Measurements from ENCODE around the gene RNF224.

RNF224 gene

DNA sequence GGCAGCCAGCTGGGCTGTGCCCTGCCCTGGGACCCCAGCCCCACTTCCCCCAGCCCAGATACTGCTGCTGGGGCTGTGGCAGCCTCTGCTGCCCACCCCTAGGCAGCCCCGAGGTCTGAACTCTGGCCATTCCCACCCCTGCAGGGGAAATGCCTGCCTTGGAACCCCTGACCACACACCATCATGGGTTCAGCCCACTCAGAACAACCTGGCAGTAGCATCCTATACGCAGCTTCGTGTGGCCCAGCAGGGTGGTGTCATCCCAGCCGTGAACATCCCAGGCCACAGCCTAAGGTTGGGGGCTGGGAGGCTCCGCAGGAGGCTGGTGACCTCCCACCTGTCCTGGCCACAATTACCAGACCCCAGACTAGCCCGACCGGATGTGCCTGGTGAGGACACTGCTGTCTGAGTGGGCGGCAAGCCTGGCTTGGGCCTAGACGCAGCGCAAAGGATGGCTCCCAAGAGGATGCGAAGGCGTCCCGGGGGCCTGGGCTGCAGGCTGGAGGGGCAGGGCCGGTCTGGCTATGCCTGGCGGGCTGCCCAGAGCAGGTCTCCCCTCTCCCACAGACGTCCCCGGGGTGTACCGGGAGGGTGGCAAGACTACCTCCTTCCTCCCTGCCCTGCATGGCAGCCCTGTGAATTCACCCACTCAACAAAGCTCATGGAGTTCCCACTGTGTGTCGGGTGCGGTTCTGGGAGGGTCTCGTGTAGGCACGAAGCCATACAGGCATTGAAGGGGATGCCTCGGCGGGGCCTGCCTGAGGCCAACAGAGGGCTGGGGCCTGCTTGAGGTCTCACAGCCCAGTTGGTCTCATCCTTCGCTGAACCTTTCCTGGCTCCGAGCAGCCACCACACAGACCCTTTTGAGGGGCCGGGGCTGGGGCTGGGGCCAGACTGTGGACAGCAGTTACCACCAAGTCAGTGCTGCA is 1.9 kb downstream of the RNF224 start:
- WGBS, result 84% methylated on average over 27 of the region's 27 CpGs
- no peak for DNase-seq
- H3K4me3 ChIP-seq (ENCODE audit: insufficient read depth in 1 of 2, low read depth in 1 of 2, low read length in 2 of 2), result no peak overlapping the region

DNA sequence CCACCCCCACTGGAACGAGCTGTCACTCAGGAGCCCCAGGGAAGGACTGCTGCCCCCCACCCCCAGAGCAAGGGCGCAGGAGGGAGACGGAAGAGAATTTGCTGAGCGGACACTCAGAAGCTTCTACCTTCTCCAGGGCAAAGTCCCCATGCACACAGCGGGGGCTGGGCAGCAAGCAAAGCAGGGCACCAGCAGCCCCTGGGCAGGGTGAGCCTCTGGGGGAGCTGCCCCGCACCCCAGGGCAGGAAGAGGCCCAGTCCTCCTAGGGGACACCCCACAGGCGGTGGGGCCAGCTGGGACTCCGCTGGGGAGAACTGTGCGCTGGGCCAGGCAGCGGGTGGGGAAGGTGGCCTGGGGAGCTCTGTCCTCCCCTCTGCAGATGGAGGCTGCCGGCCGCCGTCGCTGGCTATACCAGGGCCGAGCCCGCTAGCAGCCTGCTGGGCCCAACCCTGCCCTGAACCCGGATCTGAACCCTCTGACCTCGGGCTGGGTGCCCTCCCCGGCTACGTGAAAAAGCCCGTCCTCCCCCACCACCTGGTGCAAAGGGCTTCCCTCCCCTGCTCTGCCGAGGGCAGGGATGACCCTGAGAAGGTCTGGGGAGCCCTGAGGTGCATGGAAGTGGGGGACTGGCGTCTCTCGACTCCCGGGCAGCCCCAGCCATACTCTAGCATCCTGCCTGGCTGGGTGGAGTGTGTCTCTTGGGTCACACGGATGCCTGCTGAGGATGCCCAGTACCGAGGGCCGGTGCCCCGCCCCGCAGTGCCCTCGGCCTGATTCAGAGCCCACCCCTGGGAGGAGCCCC is 2.8 kb downstream of the RNF224 start:
- WGBS, result 82% methylated on average over 30 of the region's 31 CpGs
- Histone ChIP-seq H3K23ac (ENCODE audit: low read length in 2 of 2) (no peak overlapping the region), H2BK120ac (ENCODE audit: low read depth, low read length) (no peak overlapping the region), H3K4ac (ENCODE audit: low read depth in 1 of 2, low read length in 2 of 2) (no peak overlapping the region), H3K4me1 (ENCODE audit: control insufficient read depth, insufficient read depth, low read depth, low read length) (peaks cover 17% of the 10 kb centered on the region), H2BK12ac (ENCODE audit: low read length in 2 of 2) (no peak overlapping the region), H4K91ac (ENCODE audit: low read length) (no peak overlapping the region), H3K27me3 (ENCODE audit: control insufficient read depth in 1 of 2, insufficient read depth in 1 of 2, low read length in 2 of 2) (peaks cover 0 to 66% of the 10 kb centered on the region in 2 experiments), H4K8ac (ENCODE audit: low read length) (no peak overlapping the region), H3K14ac (ENCODE audit: low read length in 2 of 2) (no peak overlapping the region), H3K36me3 (ENCODE audit: control insufficient read depth in 1 of 2, insufficient read depth in 2 of 2, low read depth in 1 of 2, low read length in 2 of 2) (peaks cover 0 to 7% of the 10 kb centered on the region in 2 experiments), H2AFZ (ENCODE audit: low read depth, low read length) (no peak overlapping the region), H3K27ac (ENCODE audit: low read length, poor library complexity, severe bottlenecking) (no peak overlapping the region), H3K18ac (ENCODE audit: low read depth in 1 of 2, low read length in 2 of 2) (no peak overlapping the region), H3K9ac (ENCODE audit: low read length) (no peak overlapping the region), H2AK5ac (ENCODE audit: low read length, severe bottlenecking) (no peak overlapping the region), H3K9me3 (ENCODE audit: control insufficient read depth, low read length) (no peaks in the 10 kb centered on the region), H2BK15ac (ENCODE audit: low read depth, poor library complexity, severe bottlenecking) (peak overlapping the region; percentile 3), H3K79me1 (replicated peaks; ENCODE audit: low read length, poor library complexity, severe bottlenecking) (no peaks in the 10 kb centered on the region), H2BK5ac (ENCODE audit: low read depth, low read length, poor library complexity, severe bottlenecking) (no peak overlapping the region), H3K4me3 (ENCODE audit: insufficient read depth in 1 of 2, low read depth in 1 of 2, low read length in 2 of 2) (no peak overlapping the region), H3K4me2 (ENCODE audit: low read length, poor library complexity, severe bottlenecking) (no peak overlapping the region)
- no peak for DNase-seq

More for the DNA sequence above, 1.9 kb downstream of the RNF224 start:
- H2BK5ac ChIP-seq (ENCODE audit: low read depth, low read length, poor library complexity, severe bottlenecking), result no peak overlapping the region
- no peak overlapping the region for H3K18ac ChIP-seq (ENCODE audit: low read depth in 1 of 2, low read length in 2 of 2)
- peaks cover 19% of the 10 kb centered on the region for H3K4me1 ChIP-seq (ENCODE audit: control insufficient read depth, insufficient read depth, low read depth, low read length)
- no peak overlapping the region for H3K4ac ChIP-seq (ENCODE audit: low read depth in 1 of 2, low read length in 2 of 2)
- H3K9me3 ChIP-seq (ENCODE audit: control insufficient read depth, low read length), result no peaks in the 10 kb centered on the region
- no peak overlapping the region for H2BK120ac ChIP-seq (ENCODE audit: low read depth, low read length)
- H3K27ac ChIP-seq (ENCODE audit: low read length, poor library complexity, severe bottlenecking), result no peak overlapping the region
- no peak overlapping the region for H3K23ac ChIP-seq (ENCODE audit: low read length in 2 of 2)
- peak overlapping the region; percentile 9 for H4K8ac ChIP-seq (ENCODE audit: low read length)
- H3K14ac ChIP-seq (ENCODE audit: low read length in 2 of 2), result no peak overlapping the region
- peak overlapping the region; percentile 8 for H4K91ac ChIP-seq (ENCODE audit: low read length)
- H3K4me2 ChIP-seq (ENCODE audit: low read length, poor library complexity, severe bottlenecking), result no peak overlapping the region
- H3K27me3 ChIP-seq (ENCODE audit: control insufficient read depth in 1 of 2, insufficient read depth in 1 of 2, low read length in 2 of 2), result peaks cover 0 to 57% of the 10 kb centered on the region in 2 experiments
- no peak overlapping the region for H2BK12ac ChIP-seq (ENCODE audit: low read length in 2 of 2)
- no peaks in the 10 kb centered on the region for H3K79me1 ChIP-seq (replicated peaks; ENCODE audit: low read length, poor library complexity, severe bottlenecking)
- no peak overlapping the region for H2AFZ ChIP-seq (ENCODE audit: low read depth, low read length)
- H3K36me3 ChIP-seq (ENCODE audit: control insufficient read depth in 1 of 2, insufficient read depth in 2 of 2, low read depth in 1 of 2, low read length in 2 of 2), result peaks cover 0 to 6% of the 10 kb centered on the region in 2 experiments
- no peak overlapping the region for H2AK5ac ChIP-seq (ENCODE audit: low read length, severe bottlenecking)
- H2BK15ac ChIP-seq (ENCODE audit: low read depth, poor library complexity, severe bottlenecking), result no peak overlapping the region
- no peak overlapping the region for H3K9ac ChIP-seq (ENCODE audit: low read length)

DNA sequence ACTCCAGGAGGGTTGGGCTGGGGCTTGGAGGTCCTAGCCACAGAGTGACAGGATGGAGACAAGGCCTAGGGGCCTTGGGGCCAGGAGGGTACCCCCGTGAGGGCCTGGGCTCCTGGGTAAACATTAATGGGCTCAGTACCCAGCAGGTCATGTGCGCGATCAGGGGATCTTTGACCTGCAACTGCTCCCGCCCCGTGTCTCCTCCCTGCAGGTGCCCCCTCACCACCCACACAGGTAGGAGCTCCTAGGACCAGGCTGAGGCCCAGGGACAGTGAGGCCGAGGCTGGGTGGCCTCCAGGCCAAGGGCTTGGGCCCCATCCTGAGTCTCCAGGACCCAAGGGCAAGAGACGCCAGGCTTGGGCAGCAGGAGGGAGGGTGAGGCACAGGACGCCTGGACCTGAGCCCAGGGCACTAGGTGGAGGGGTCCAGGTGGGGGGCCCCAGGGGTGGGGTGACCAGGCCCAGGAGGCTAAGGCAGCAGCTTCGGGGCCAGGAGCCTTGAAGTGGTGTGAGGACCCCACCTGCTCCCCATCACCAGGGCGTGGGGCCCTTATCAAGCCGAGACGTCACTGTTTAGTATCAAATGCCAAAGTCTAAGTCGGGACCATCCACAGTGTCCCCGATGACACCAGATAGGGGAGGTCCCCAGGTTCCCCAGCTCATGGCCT is 3.5 kb downstream of the RNF224 start, which contains the start of gene SLC34A3:
Gene SLC34A3 (plus strand): TSS at position 197 of the 667 bp plus-strand sequence. CDS start 802 bp downstream, outside the sequence.
- no peak within 1 kb of the TSS for H3K4ac ChIP-seq (ENCODE audit: low read depth in 1 of 2, low read length in 2 of 2)
- H4K91ac ChIP-seq (ENCODE audit: low read length), result no peak within 1 kb of the TSS
- no peak within 1 kb of the TSS for H3K23ac ChIP-seq (ENCODE audit: low read length in 2 of 2)
- no peak within 1 kb of the TSS for H2BK120ac ChIP-seq (ENCODE audit: low read depth, low read length)
- H3K36me3 ChIP-seq (ENCODE audit: control insufficient read depth in 1 of 2, insufficient read depth in 2 of 2, low read depth in 1 of 2, low read length in 2 of 2), result peaks cover 0 to 5% of the 10 kb centered on the region in 2 experiments
- WGBS, result 81% methylated on average over 14 of the region's 14 CpGs
- no peak within 1 kb of the TSS for H3K4me3 ChIP-seq (ENCODE audit: insufficient read depth in 1 of 2, low read depth in 1 of 2, low read length in 2 of 2)
- H3K9ac ChIP-seq (ENCODE audit: low read length), result no peak within 1 kb of the TSS
- peak within 1 kb of the TSS; percentile 3 for H2BK15ac ChIP-seq (ENCODE audit: low read depth, poor library complexity, severe bottlenecking)
- H2AFZ ChIP-seq (ENCODE audit: low read depth, low read length), result no peak within 1 kb of the TSS
- H4K8ac ChIP-seq (ENCODE audit: low read length), result no peak within 1 kb of the TSS
- H2AK5ac ChIP-seq (ENCODE audit: low read length, severe bottlenecking), result no peak within 1 kb of the TSS
- H3K79me1 ChIP-seq (replicated peaks; ENCODE audit: low read length, poor library complexity, severe bottlenecking), result peaks cover 1% of the 10 kb centered on the region
- H3K4me2 ChIP-seq (ENCODE audit: low read length, poor library complexity, severe bottlenecking), result no peak within 1 kb of the TSS
- no peak within 1 kb of the TSS for H3K27ac ChIP-seq (ENCODE audit: low read length, poor library complexity, severe bottlenecking)
- peaks cover 0 to 73% of the 10 kb centered on the region in 2 experiments for H3K27me3 ChIP-seq (ENCODE audit: control insufficient read depth in 1 of 2, insufficient read depth in 1 of 2, low read length in 2 of 2)
- H3K4me1 ChIP-seq (ENCODE audit: control insufficient read depth, insufficient read depth, low read depth, low read length), result peaks cover 18% of the 10 kb centered on the region
- no peak within 1 kb of the TSS for H3K18ac ChIP-seq (ENCODE audit: low read depth in 1 of 2, low read length in 2 of 2)
- no peaks in the 10 kb centered on the region for H3K9me3 ChIP-seq (ENCODE audit: control insufficient read depth, low read length)
- no peak within 1 kb of the TSS for H2BK5ac ChIP-seq (ENCODE audit: low read depth, low read length, poor library complexity, severe bottlenecking)
- H3K14ac ChIP-seq (ENCODE audit: low read length in 2 of 2), result no peak within 1 kb of the TSS
- no peak within 1 kb of the TSS for H2BK12ac ChIP-seq (ENCODE audit: low read length in 2 of 2)
- no peak for DNase-seq
